NCI-H526 treated with DMSO at 0.1 percent for 48 hours (cell line): ENCODE results near the gene CD47.

ENCODE experiments used
- DNase-seq: peaks from one replicate; lab custom pipeline; 2025; lab: John Stamatoyannopoulos, UW

Gene CD47

DNA sequence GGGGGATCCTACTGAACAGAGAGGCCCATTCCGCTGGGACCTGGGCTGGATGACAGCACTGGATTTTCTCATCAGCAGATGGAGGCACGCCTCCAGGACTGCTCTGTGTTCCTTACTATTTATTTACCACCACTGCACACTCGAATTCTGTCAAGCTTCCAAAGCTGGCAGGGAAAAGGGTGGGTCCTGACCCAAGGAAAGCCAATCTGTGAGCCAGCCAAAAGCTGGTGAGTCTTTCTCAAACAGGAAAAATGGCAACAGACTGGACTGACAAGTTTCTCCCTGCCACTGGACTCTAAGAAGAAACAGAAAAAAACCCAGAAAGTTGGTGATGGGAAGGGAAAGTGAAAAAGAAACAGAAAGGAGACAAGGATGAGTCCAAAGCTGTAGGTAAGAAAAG, 37.8 kb downstream of the CD47 start:
- DNase-seq, result no peak

DNA sequence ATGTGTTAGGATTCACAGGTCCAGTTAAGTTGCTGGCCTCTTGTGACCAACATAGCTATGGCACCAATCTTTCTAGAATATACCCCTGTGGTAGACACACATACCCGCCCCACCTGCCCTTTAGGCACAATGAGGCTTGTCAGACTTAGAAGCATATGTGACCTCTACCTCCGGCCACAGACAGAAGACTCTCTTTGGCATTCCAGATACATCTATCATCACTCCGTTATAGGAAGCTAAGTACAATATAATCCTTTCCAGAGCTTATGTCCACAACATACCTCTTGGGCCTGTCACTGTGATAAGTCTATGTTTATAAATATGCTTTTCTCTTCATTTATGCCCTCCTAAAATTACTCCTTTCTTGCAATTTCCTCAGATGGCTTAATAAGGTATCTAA, 39.8 kb downstream of the CD47 start:
- DNase-seq, result no peak

DNA sequence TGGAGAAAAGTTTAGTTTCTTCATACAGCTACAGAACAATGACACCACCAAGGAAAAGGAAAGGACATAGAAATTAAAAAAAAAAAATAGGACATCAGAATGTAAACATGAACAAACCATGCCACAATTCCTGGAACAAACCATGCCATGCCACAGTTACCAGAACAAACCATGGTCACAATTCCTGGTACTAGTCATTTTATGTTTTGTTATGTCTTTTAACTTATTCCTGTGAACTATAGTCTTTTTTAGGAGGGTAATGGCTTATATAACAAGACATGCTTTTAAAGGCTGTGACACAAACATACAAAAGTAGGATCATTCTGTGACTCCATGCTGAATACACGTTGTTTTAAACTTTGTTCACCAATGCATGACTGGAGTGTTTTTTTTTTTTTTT, 42.8 kb downstream of the CD47 start:
- DNase-seq, result no peak

DNA sequence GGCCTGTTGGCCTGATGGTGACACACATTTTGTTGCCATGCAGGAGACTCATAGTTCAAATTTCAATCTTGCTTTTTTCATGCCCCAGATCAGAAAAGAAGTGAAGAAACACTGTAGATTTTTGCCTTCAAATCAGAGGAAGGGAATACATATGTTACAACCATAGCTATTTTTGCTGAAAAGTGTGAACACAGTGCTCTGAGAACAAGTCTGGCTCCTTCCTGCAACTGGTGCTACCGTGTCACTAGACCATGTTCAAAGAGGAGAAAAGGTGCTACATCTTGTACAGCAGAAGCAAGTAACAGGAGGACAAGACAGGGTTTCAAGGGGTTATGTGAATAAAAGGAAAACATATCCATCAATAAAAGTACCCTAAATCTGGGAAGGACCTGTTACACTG, 44.6 kb downstream of the CD47 start:
- DNase-seq, result no peak

DNA sequence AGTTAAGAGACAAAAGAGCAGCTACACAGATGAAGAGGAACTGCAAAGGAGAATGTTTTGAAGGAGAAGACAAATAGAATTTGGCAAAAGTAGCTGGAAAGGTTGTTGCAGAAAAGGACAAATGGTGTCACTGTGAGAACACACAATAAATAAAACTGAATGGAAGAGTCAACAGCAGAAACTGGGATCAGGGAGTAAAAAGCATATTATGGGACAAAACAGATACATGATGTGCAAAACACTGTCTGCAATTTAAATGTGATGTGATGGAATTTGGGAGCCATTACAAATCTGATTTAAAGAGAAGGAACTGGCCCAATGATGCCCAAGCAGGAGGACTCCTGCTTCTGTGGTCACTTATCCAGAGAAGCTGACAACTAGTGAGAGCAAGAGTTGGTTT, 46.1 kb downstream of the CD47 start:
- no peak for DNase-seq

DNA sequence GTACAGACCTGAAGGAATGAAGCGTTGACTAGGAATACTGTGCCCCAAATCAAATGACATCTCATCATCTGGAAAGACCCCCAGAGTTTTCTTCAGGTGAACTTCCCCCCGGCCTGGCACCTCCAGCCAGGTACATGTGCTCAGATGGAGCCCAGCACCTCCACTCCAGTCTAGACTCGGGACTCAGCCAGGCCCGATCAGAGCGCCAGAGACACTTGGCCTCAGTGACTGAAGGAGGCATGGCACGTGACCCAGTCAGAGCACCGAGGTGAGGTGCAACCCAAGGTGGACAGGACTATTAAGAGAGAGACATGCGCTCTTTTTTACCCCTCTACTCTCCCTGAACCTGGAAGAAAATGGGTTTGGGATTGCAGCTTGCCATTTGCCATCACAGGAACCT, 48.5 kb downstream of the CD47 start:
- DNase-seq, result no peak

DNA sequence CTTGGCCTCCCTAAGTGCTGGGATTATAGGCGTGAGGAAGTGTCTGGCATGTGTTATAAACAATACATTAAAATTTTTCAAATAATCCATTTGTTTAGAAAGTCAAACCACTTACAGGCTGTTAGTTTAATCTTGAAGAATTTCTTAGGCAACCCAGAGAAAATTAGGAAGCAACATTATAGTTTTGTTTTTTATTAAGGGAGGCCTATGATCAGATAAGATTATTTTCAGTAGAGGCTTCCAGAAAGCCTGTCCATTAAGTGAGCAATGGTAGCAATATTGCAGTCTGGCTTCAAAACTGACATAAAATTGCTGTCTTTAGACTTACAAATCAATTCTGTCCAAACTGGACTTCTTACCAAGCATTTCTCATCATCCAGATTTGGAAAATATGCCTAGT, 49.6 kb downstream of the CD47 start:
- DNase-seq, result no peak

DNA sequence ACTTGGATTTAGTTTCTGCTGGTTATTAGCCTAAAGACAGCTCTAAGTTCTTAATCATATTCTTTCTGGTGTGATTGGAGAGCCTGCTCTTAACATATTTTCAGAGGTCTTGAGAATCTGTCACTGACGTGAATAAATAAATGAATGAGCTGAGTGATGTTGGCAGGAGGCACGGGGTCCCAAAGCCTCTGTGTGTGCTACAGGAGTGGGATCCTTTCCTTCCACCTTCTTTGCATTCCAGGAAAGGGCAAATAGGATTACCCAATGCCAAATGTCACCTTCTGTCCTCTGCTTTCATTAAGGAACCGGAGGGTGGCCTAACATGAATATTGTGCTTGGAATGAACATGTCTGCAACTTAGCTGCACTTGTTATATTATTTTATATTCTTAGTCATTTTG, 53.1 kb downstream of the CD47 start:
- DNase-seq, result no peak

DNA sequence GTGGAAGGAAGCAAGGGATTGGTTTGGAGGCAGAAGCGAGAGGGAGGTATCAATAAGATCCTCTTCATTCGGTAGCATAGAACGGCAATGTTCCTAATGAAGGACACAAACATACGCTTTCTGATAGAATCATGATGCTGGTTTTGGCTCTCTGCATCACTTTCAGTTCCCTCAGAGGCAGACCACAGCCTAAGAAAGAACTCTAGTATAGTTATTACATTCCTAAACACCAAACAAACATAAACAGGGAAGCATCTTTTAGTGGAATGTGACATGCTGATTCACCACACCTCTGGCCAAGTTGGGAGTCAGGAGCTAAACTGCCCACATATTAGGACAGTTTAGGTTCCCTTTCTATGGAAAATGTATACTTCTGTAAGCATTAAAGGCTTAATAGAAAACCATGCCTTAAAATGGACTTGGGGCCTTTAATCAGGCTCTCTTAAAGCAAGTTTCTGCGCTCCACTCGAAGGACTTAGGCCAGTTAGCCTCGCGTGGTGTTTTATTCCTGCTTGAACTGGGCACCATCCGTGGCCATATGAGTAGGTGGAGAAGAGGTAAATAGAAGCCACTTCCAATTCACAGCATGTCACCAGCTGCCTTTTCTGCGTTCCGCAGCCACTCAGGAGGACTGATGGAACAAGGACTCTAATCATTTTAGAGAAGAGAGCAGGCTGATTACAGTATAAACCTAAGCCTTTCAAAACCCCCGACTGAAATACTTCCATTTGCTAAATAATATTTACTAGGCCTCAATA, 53.7 kb downstream of the CD47 start:
- DNase-seq, result no peak

DNA sequence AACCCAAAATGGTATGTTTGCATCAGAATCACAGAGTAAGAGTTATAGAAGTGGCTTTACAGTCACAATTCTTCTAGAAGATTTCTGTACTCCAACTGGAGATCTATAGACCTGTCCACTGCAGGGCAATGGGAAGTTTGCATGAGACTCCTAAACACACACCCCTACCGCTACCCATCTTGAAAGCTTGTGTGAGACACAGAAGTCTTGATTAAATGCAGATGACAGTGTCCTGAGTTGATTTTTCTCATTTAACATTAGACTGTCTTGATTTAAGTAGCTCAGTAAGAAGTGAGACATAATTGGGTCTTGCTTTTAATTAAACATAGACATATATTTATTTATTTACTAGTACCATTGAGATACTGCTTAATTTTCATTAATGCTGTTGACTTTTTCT, 54.4 kb downstream of the CD47 start:
- DNase-seq, result no peak

DNA sequence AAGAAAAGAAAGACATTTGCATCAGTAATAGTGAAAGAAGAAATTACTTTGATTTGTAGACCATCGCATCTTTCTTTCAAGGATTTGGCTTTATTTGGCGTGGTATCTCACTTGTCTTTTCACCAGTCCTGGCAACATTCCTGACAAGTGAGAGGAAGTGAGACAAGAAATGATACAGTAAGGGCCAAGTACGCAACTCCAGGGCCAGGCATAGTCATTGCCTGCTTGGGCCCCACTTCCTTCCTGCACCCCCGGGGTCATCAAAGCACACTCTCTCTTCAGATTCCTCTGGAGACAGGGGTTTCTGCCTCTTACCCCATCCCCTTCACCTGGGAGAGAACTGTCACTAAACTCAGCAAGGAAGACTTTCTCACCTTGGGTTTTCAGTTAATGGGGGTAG, 55.1 kb downstream of the CD47 start:
- no peak for DNase-seq

DNA sequence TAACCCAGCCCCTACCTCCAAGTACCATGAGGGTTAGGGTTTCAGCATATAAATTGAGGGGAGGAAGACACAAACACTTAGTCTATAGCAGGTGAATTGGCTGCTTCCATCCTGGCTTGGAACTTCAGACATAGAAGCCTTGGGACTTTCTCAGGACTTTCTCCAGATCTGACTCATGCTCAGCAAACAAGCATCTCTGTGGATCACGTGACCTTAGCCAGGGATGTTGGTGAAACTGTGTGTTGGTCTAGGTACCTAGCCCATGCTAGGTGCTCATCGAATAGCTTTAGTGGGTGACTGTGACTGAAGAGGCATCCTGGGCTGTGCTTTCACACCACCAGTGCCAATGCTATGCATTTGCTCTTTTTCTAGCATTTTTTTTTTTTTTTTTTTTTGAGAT, 58.9 kb downstream of the CD47 start:
- DNase-seq, result no peak

DNA sequence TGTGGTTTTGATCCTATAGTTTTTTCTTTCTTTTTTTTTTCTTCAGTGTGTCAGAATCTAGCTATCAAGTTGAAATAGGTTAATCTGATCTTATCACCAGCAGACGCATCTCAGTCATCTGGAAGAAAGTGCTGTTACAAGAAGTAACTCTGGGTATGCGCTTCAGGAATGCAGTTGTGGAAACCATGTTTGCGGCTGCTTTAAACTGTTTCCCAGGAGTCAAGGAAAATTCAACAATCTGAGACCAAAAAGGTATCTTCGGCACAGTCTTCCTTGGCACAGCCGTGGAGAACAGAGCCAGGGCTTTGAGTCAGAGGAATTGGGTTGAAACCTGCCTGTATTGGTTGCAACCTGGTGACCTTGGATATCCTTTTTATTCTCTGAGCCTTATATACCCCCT, 59.9 kb downstream of the CD47 start:
- no peak for DNase-seq

DNA sequence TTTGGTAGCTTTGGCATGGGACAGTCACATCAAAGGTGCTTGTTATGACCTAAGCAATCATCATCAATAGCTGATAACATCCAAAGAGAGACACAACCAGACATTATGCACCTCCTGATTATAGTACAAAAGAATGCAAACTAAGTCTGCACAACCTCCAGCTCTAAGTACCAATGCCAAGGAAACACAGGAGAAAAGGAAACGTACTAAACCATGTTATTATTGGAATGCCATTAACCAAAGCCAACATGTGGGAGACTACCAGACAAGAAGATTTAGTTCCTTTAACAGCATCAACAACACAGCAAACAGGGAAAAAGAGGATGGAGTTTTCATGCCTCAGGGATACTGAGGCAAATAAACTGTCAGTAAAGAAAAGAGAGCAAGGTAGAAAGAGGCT, 61.4 kb downstream of the CD47 start:
- no peak for DNase-seq

DNA sequence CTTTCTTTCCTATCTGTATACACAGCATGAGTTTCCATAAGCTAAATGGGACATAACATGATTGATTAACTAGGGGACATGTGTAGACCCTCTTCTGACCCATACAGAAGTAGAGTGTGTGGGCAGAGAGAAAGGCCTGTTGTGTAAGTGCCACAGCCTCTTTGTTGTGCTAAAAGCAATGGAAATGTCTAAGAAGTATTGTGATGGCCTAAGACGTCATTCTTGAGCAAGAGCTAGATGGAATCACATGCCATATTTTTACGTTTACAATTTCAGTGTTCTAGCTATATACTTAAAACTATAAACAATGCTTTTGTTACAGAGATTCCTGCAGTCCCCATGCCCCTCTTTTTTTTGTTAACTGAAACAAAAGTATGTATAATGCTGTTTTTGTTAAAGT, 61.9 kb downstream of the CD47 start:
- no peak for DNase-seq

DNA sequence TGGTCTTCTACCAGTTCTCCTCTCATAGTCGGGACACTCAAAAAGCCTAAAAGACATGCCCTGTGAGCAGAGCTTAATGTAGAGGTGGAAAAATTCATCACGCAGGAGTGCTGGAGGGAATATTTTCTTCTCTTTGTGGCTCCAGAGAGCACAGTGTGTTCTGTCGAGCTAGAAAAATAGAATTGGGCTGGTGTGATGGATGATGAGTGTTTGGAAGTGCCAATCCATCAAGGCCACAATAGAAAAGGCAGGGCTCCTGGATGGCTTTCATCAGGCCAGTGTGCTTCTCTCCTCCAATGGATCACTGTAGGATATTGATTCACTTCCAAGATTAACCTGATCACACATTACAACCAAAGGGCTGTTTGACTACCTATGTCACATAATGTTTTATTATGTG, 65.7 kb downstream of the CD47 start:
- DNase-seq, result no peak

DNA sequence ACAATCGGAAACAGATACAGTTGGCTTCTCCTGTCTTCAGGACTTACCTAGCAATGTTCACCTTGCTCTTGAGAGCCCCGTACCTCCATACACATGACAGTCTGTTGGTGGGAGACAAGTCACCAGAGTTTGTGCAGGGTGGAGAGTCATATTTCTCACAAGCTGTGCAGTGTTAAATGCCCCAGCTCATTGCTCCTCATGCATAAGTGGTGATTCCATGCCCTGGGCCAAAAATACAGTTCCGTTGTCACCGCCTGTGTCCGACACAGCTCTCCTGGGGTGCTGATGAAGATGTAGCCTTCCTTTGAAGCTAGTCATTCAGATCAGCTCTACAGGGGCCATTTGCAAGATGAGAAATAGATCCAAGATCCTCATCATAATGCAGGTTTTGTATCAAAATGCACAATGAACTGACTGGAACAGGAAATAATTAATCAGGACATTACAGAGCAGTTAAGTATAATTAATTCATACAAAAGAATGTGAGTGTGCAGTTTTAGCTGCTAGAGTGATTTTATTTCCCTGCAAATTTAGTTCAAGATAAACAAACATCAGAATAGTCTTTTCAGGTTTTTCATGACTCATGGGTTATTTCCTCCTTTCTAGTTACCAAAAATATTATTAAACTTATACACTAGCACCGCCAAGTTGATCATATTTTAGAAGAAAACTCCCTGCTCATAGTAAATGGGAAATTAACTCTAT, 66.5 kb downstream of the CD47 start:
- DNase-seq, result no peak

DNA sequence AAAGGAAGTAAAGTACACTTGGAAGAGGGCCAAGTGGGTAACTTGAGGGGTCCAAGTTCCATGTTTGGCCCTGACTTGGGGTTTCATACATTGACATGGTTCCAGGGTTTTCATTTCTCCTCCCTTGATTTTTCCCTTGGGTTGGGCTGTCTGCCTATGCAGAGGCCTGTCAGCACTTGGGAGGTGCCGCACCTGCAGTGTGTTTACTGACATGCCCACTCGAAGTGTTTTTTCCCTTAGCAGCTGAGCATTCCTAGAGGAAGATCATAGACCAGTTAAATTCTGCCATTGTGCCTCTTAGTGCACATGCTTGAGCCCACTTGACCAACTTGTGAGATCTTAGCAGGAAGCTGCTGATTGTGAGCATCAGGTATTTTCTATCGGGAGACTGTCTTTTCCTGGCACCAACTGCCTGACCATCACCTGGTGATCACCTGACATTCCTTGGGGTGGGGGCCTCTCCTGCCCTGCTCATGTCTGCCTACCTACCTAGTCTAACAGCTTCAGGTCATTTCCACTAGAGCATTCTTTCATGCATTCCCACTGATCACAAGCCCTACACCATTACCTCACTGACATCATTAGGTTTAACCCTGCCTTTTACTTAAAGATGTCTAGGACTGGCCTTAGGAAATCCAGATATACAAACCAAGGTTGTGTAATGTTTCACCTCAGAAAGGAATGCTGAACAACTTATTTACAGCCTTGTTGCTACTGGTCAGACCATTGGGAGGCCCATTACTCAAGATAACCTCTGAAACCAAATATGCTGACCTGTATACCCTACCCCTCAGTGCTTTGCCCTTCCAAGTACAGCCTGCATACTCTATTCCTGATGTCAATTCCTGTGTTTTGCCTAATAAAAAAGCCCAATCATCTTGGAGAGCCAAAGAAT, 68.3 kb downstream of the CD47 start:
- no peak for DNase-seq

DNA sequence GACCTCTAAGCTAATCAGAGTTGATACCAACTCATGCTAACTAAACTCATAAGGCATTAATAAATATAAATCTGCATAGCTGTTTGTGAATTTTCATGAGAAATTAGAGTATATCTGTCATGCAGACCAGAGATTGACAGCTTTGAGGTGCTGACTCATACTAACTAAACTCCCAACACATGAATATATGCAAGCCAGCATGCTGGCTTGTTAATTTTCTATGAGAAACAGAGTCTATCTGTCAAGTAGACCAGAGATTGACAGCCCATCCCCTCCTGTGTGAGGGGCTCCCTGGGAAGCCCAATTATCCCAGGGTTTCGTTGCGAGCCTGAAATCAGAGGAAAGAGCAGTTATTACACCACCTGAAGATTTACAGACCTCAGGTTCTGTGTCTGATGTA, 69.3 kb downstream of the CD47 start:
- DNase-seq, result no peak

DNA sequence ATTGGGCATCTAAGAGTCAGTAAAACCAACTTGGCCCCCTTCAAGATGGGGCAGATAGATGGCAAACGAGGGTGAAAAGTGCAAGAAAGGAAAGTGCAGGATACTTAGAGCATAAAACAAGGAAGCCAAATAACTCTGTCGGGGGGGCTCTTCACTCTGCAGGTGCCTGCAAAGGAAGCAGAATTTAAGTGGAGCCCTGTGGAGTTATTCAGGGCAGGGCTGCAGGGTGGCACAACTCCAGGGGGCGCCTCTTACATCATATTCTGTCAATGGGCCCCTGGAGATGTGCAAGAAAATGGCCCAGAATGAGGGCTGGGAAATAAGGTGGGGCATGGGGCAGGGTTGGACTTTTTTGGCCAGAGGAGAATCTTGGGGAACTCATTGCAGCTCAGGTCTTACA, 69.7 kb downstream of the CD47 start:
- DNase-seq, result no peak

DNA sequence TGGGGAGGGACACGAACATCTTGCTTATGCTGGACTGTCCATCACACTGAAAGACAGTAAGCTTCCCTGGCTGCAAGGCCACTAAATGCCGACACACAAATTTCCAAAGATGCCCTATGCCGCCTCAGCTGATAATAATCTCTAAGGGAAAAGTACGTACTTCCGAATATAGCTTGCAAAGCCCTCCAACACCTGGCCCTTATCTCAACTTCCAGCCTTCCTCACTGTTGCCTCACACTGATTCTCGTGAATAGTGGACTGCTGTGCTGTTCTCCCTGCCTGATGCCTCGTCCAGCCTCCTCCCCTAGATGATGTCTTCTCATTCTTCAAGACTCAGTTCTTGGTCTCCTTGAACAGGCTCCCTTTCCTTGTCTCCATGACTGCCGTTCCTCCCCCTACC, 72.3 kb downstream of the CD47 start:
- DNase-seq, result no peak

DNA sequence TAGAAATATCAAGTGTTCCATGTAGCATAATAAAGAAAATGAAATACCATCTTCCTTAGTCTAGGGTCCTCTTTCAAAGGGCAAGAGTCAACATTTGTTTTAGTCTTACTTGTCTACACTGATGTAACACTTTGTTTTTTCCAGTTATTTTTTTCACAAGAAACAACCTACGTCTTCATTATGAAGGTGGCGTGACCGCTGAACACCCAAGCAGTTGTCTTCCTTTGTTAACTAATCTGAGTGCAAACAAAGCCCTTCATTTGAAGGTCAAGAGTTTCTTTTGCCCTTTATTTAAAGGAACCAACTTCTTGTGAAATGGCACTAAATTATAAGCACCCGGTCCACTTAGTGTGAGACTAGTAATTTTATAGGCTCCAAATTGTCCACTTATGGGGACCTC, 73.2 kb downstream of the CD47 start:
- DNase-seq, result no peak

DNA sequence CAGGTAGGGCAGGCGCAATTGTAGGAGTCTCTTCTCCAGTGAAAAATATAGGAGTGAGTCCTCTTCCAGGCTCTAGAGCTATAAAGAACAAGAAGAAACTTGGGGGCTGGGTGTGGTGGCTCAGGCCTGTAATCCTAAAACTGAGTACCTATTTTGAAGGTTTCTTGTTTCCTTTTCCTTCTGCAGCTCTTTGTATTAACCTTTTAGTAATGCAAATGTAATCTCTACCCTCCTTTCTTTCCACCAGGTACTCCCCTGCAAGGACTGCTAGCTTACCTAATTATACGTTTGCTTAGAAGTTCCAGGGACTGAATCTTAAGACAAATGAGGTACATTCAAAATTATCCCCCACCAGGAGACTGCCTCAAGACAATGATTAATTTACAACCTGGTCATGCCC, 75.9 kb downstream of the CD47 start:
- no peak for DNase-seq
